NOMO-1 treated with DMSO at 0.1 percent for 48 hours (cell line): Measurements from ENCODE around the gene CEP112.
"Not testable (repeated sequence)": the region's sequence is repeated elsewhere in the genome, so short reads cannot be mapped to it uniquely, and the experiment has no call there.

Source experiments
- DNase-seq: peaks from one replicate; lab custom pipeline; 2025; ENCODE audit not compliant: unreplicated experiment; lab: John Stamatoyannopoulos, UW

CEP112 gene

DNA sequence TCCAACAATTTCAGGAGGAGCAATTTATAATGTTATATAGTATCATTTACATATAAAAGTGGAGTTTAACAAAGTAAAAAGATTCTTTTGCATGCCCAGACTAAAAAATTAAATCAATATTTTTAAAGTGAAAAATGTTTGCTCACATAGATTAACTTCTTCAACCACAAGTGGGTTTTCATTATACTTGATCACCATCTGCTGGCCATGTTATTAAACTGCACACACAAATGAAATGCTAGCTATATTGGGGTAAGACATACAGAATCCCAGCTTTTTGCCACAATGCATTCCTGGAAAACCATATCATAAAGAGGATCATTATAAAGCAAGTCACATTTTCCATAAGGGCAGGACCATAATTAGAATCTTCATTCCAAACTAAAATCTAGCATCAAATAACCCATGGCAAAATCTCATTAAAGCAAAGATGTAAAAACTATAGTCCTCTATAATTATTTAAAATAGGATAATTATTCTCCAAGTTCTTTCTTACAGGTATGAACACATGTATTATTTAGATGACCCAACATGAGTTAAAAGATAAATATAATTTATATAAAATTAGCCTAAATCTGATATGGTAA, 26.3 kb downstream of the CEP112 start:
- DNase-seq = peak; percentile 34

- DNase-seq = not testable (repeated sequence)
These were observed 36.9 kb downstream of the CEP112 start for GRCh38 chr17:66155055-66155454.

GRCh38 chr17:66152756-66153155, 39.2 kb downstream of the CEP112 start:
- no peak for DNase-seq

- no peak for DNase-seq
These were observed 41.2 kb downstream of the CEP112 start for GRCh38 chr17:66150708-66151107.

- DNase-seq = no peak
These were observed 42.4 kb downstream of the CEP112 start for GRCh38 chr17:66149562-66149961.

DNA sequence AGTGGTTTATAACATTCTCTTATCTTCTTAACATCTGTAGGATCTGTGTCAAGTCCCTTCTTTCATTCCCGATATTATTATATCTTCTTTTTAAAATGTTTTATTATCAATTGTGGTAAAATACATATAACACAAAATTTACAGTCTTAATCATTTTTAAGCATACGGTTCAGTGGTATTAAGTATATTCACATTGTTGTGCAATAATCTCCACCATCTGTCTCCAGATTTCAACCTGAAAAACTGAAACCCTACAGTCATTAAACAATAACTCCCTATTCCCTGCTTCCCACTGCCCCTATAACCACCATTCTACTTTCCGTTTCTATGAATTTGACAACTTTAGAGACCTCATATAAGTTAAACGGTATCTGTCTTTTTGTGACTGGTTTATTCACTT, 45.5 kb downstream of the CEP112 start:
- DNase-seq = no peak

GRCh38 chr17:66143657-66144282, 48.2 kb downstream of the CEP112 start:
- DNase-seq = no peak

DNA sequence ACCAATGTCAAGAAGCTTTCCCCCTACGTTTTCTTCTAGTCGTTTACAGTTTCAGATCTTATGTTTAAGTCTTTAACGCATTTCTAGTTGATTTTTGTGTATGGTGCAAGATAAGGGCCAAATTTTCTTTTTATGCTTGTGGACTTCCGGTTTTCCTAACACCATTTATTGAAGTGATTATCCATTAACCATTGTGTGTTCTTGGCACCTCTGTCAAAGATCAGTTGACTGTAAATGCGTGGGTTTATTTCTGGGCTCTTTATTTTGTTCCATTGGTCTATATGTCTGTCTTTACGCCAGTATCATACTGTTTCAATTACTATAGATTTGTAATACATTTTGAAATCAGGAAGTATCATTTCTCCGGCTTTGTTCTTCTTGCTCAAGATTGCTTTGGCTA, 49.5 kb downstream of the CEP112 start:
- DNase-seq = no peak

DNA sequence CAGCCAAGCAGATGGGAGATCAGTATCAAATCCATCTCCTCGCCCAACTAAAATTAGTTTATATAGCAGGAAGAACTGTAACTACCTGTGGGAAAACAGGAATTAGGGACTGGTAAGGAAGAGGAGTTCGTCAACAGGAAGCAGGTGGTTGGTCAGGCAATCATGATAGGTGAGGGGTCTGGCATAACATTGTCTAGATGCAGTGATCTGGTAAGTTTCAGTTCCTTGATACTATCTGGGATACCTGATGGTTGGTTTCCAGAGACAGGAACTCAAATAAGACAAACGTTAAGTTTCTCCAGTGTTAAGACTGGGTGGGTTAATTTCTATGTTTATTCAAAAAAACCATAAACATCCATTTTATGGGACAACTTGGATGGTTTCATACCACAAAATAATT, 53.8 kb downstream of the CEP112 start:
- DNase-seq = no peak

DNA sequence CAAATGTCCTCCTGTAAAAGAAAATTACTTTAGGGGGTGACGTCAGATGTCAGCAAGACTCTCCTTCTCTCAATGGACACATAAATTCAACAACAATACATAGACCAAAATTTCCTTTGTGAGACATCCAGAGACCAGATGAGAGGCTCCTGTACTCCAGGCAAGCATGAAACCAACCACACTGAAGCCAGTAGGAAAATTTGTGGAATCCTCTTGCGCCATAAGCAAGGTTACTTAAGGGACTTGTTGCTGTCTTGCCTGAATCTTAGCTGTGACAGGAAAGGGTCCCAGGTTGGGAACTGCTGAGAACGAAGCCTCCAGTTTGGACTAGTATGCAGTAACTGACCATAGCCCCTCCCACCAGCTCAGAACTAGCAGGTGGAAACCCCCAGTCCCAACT, 56.0 kb downstream of the CEP112 start:
- no peak for DNase-seq

DNA sequence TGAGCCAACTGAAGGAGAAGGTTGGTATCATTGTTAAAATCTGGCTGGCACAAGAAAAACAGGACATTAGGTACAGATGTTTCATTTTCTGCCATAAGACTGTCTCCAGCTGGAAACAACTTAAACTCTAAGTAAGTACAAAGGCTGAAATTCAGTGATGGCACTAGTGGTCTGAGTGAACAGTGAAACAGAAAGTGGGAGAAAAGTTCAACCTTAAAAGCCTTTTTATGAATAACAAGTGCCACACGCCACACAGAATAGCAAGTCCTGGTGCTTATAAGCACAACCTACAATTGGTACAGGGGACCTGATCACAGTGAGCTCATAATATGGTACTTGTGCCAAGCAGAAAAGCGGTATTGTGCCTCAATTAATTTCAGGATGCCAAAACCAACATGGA, 56.7 kb downstream of the CEP112 start:
- DNase-seq = no peak

GRCh38 chr17:66129759-66130158, 62.2 kb downstream of the CEP112 start:
- no peak for DNase-seq

- DNase-seq = no peak
These were observed 65.7 kb downstream of the CEP112 start for GRCh38 chr17:66126231-66126630.

DNA sequence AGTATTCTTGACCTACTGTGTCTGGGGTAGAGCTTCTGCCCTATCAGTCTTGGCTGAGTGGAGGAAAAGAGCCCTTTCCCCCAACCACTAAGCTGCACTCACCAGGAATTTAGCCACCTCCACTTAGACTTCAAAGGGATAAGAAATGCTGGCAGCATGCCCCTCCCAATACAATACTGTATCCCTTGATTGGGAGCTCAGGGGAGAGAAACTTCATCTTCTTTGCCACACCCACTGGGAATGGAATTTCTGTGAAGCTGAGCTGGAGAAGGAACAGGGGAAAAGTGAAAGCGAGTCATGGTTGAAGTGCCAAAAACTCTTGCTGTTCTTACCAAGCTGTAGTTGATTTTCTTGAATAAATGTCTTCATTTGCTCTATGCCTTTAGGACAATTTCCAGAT, 68.8 kb downstream of the CEP112 start:
- no peak for DNase-seq

DNA sequence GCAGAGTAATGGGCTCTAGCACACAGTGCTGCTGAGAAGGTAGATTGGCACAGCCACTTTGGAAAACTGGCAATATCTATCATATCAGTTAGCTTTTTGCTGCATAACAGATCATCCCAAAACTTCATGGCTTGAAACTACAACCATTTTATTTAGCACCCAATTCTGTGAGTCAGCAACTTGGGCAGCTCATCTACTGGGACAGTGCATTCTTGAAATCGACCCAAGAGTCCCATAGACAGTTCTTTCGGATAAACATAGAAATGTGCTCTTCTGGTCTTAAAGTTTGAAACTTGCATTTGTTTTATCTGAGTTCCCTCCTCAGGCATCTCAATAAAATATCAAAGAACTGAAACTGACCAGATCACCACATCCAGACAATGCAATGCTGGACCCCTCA, 76.7 kb downstream of the CEP112 start:
- DNase-seq = no peak

DNA sequence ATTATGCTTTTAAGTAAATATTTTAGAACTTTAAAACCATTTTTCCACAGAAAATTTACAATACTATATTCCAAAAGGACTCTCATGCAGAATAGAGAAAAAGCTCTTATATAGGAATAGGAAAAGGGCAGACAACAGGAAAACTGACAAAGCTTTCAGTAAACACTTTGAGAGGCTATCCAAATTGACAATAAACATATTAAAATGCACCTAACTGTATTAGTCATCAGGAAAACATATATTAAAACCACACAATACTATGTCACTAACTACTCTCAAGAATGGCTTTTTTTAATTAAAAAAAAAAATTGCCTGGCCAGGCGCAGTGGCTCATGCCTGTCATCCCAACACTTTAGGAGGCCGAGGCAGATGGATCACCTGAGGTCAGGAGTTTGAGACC, 77.3 kb downstream of the CEP112 start:
- no peak for DNase-seq

DNA sequence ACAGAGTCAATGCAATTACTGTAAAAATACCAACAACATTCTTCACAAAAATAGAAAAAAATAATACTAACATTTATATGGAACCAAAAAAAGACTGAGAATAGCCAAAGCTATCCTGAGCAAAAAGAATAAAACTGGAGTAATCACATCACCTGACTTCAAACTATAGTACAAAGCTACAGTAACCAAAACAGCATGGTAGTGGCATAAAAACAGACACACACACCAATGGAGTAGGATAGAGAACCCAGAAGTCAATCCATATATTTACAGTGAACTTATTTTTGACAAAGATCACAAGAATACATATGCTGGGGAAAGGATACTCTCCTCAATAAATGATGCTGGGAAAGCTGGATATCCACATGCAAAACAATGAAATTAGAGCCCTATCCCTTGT, 84.2 kb downstream of the CEP112 start:
- DNase-seq = no peak

- DNase-seq = no peak
These were observed 93.9 kb downstream of the CEP112 start for GRCh38 chr17:66098040-66098439.

GRCh38 chr17:66094727-66095126, 97.2 kb downstream of the CEP112 start:
- no peak for DNase-seq

DNA sequence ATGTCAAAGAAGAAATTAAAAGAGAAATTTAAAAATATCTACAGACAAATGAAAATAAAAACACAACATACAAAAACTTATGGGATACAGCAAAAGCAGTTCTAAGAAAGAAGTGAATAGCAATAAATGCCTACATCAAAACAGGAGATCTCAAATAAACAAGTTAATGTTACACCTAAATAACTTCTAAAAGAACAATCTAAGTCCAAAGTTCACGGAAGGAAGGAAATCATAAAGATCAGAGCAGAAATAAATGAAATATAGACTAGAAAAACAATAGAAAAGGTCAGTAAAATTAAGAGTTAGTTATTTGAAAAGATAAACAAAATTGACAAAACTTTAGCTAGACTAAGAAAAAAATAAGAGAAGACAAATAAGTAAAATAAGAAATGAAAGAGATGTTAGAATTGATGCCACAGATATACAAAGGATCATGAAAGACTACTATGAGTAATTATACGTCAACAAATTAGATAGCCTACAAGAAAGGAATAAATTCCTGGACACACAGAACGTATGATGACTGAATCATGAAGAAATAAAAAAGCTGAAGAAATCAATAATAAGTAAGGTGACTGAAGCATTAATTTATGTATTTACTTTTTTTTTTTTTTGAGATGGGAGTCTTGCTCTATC, 100.4 kb downstream of the CEP112 start:
- no peak for DNase-seq

GRCh38 chr17:66089764-66090163, 102.2 kb downstream of the CEP112 start:
- no peak for DNase-seq

- no peak for DNase-seq
These were observed 103.8 kb downstream of the CEP112 start for GRCh38 chr17:66088173-66088572.

GRCh38 chr17:66087073-66087472, 104.9 kb downstream of the CEP112 start:
- DNase-seq = no peak
